GM19240 (cell line): ENCODE results near the gene PRPSAP2.

Experiments used
- DNase-seq: peaks from one replicate; pipeline ENCODE4 v3.0.0; 2011; ENCODE audit warnings: low spot score; ENCODE audit not compliant: insufficient read length

Gene PRPSAP2

DNA sequence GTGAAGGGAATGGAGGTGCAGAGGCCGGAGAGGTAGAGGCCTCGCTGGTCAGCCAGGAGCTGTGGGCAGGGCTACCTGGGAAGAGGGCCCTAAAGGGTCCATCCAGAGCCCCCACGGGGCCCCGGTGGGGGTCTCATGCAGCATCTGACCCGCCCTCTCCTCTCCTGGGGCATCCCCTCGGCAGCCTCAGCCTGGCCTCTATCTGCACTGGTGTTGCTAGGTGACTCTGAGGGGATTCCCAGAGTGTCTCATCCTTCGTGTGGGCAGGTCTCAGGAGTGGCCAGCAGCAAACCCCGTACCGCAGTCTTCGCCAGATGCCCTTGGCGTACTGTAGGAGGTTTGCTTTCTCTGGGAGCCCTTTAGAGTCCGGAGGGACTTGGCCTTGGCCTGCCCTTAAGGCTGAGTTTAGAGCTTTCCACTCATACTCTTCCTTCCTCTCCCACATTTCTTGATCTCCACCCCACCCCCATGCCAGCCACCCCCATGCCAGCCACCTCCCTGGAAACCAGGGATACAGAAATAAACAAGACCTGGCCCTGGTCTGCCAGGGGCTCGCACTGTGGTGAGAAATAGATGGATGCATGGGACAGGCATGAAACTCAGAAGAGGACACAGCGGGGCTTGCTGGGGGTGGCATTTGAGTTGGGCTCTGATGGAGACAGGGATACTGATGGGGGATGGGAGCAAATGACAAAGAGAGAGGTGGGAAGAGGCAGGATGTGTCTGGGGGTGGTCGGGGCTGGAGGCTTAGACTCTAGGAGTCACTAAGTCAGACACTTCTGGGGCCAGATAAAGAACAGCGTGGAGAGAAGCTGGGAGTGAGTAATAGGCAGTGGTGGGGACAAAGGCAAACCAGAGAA is 103.9 kb downstream of the PRPSAP2 start:
- no peak for DNase-seq

DNA sequence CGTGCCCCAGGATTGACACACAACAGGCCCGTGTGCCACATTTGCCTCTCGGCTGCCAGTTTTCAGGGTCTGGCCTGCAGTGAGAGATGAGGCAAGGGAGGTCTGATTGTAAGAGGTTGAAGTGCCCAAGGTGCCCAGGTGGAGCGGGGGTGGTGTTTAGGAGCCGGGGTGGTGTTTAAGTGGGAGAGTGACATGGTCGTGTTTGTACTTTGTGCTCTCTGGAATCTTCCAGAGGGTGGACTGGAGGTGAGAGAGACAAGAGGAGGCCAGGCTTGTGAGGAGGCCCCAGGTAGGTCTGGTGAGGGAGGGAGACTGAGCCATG is 104.5 kb downstream of the PRPSAP2 start:
- DNase-seq = no peak

DNA sequence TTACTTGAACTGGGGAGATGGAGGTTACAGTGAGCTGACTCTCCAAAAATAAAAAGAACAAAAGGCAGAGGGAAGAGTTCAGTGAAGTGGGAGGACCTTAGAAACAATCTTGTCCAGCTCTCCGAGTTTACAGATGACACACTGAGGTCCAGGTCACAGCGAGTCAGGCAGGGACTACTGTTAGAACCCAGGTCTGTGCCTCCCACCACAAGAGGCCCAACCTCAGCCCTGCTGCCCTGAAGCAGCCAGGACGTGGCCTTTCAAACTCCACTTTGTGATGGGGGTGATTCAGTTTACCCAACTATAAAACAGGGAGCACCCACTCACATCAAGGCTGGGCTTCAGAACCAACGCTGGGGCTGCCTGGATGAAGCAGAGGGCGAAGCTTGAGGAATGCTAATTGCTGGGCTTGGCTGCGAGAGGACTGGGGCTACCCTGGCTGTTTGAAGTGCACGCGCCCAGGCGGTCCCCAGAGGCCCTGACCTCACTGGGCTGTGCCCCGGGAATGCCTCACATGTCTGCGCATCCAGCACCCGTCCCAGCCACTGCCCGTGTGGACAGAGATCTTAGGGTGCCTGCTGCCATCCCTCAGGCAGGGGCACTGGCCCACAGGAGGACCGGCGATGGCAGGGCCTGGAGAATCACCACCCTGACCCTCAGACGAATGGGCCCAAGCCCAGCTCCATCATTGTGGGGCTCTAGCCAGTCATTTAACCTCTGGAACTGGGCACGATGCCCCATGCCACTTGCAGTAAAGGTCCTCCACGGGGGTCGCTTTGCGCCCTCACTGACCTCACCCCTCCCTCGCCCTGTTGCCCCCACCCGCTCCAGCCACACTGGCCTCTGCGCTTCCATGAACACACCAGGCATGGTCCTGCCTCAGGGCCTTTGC is 105.4 kb downstream of the PRPSAP2 start:
- no peak for DNase-seq

GRCh38 chr17:18964018-18964351 is 106.1 kb downstream of the PRPSAP2 start:
- no peak for DNase-seq

DNA sequence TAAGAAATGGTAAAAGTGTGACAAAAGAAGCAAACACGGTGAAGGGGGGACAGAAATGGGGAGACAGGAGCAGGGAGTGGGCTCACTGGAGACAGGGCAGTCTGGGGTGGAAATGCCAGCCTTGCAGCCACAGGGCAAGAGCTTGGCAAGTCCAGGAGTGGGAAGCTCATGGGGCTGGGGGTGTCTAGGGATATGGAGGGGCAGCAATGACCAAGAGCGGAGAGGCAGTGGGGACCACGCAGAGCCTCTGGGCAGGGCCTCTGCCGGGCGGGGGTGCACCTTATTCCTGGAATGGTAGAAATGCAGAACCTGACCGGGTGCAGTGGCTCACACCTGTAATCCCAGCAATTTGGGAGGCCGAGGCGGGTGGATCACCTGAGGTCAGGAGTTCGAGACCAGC is 106.6 kb downstream of the PRPSAP2 start:
- no peak for DNase-seq

DNA sequence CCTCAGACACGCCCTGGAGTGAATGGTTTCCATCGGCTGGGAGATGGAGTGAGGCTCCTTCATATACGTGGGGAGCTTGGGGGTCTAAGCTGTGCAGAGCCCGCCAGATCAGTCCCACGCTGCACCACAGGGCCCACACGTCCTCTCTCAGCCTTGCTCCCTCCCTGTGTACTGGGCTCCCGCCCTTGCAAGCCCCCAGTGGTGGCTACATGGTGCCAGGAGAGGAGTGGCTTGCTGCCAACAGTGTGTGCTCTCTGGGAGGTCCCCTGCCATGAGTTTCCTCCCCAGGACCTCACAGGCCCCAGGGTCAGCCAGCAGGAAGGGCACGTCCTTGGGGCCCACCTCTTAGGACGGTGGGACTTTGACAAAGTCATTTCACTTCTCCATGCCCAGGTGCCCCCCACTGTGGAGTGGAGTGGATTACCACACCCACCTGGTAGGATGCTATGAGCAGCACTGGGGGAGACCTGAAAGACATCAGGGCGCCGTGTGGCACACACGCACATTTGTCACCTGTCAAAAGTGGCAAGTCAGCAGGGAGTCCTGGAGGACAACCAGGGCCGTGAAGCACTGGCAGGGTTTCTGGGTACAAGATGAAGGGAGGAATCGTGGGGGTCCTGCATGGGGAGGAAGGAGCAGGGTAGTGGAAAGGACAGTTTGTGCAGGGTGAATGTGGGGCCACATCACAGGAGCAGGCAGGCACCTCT is 107.8 kb downstream of the PRPSAP2 start:
- DNase-seq = no peak

- DNase-seq = no peak
These were observed 109.1 kb downstream of the PRPSAP2 start for GRCh38 chr17:18966831-18967624.

GRCh38 chr17:18967916-18968315 is 110.0 kb downstream of the PRPSAP2 start:
- no peak for DNase-seq

DNA sequence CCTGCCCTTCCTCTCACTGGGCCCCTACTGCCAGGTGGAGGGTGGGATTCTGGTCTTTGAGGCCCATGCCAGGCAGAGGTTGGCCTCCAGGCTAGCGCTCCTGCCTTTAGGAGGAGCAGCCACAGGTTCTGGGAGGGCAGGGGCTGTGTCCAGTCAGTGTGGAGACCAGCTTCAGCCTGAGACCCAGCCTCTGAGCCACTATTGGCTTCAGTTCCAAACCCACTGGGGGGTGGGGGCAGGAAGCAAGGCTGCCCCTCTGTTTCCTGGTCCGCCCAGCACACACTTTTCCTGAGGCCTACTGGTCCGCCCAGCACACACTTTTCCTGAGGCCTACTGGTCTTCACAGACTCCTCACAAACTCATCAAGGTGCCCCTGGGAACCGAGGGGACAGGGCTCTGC is 110.4 kb downstream of the PRPSAP2 start:
- no peak for DNase-seq

GRCh38 chr17:18968945-18969887 is 111.3 kb downstream of the PRPSAP2 start:
- no peak for DNase-seq

DNA sequence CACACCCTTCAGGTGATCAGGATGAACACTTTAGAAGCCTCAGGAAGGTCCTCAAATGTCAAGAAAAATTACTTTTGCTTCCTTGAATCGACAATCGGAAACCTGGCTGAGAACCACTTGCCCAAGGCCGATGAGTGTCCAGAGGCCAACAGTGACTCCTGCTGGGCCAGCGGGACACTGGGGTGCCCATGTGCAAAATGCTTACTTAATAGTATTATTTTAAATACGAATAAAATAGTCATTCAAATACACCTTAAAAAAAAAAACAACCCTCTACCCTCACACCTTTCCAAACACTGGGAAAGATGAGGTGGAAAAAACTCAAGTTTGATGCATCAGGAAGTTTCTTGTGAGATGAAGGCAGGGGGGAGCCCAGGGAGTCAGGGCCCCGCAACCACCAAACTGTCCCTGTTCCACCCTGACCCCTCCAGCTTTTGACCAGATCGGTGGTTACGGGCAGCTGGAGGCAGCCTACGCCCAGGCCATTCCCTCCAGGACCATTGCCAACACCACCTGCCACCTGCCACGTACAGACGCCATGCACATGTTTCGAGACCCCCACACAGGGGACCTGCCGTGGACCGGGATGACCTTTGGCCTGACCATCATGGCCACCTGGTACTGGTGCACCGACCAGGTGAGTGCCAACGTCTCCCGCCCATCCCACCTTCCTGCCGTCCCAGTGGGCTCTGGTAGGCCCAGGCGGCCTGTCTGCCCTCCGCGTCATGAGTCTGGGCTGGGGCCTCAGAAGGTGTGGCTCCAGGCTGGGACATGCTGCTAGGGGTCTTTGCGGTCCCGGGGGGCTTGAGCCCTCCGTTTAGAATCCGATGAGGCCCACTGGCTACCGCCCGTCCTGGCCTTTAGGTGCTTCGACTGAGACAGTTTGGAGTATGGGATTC is 112.9 kb downstream of the PRPSAP2 start:
- no peak for DNase-seq

GRCh38 chr17:18971801-18972200 is 113.9 kb downstream of the PRPSAP2 start:
- no peak for DNase-seq

DNA sequence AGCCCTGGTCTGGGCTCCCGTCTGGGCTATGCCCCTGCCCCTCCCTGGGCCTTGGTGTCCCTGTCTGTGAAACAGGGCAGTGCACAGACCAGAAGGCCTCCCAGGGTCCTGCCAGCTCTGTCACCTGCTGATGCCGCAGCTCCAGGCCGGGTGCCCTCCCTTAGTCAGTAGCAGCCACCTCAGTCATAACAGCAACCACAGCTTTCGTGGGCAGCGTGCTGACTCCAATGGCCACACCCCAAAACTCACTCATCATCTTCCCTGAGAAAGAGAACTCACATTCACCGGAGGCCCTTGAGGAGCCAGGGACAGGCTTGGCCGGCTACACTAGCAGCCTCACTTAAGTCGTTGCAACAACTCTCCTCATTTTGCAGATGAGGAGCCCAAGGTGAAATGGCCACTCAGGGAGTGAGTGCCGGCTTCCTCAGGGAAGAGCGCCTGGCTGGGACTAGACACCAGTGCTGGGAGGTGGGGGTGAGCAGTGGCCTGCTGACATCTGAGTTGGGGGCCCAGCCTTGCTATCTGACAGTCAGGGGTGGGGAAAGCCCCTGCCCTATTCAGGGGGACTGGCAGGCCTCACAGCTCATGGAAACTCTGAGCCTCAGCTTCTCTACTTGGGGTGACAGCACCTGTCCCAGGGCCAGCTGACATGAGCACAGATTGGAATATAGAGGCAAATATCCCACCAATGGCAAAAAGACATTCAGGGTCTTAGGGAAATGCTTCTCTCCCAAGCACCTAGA is 116.6 kb downstream of the PRPSAP2 start:
- no peak for DNase-seq

- DNase-seq = no peak
These were observed 117.7 kb downstream of the PRPSAP2 start for GRCh38 chr17:18975597-18975996.

- DNase-seq = no peak
These were observed 118.3 kb downstream of the PRPSAP2 start for GRCh38 chr17:18976201-18976600.

GRCh38 chr17:18977021-18977420 is 119.1 kb downstream of the PRPSAP2 start:
- no peak for DNase-seq

GRCh38 chr17:18977646-18978045 is 119.7 kb downstream of the PRPSAP2 start:
- no peak for DNase-seq

GRCh38 chr17:18978050-18978449 is 120.1 kb downstream of the PRPSAP2 start:
- DNase-seq = no peak
